Adrenal gland (tissue), 12 donors: ENCODE data around the gene SPTAN1. TPM values are rescaled to one million over a fixed set of nuclear protein-coding genes. Genes with fewer than 3 reads are reported as not detected.

ENCODE experiments used
- DNase-seq, 7 donors: peaks; one replicate each; pipeline ENCODE4 v3.0.0-alpha.2; 2019 to 2020
- H3K27ac ChIP-seq, 5 donors: fragments of 200-600 bp; sonication (generic) in 4 of 5; 1 replicate in 3 of 5; 2 replicates in 2 of 5; pipeline versions ENCODE4 v1.5.1 to v1.8.0; 2016 to 2020; ENCODE audit warnings: mild to moderate bottlenecking in 1 of 5
- H3K27me3 ChIP-seq: fragments of 200-600 bp; 2 replicates; pipeline ENCODE4 v1.8.0; 2021
- H3K36me3 ChIP-seq, 2 donors: fragments of 200-600 bp; replicated peaks in 1 of 2; 1 replicate in 1 of 2; 2 replicates in 1 of 2; pipeline versions ENCODE4 v1.5.1 to v1.8.0; 2018 to 2022
- H3K4me1 ChIP-seq, 2 donors: fragments of 200-600 bp; replicated peaks in 1 of 2; 1 replicate in 1 of 2; 2 replicates in 1 of 2; pipeline versions ENCODE4 v1.5.1 to v1.8.0; 2018 to 2021
- H3K4me3 ChIP-seq, 4 donors: fragments of 200-600 bp; sonication (generic) in 3 of 4; one replicate each; pipeline ENCODE4 v1.5.1; 2016 to 2018
- H3K9me3 ChIP-seq, 3 donors: fragments of 200-600 bp; sonication (generic) in 1 of 3; replicated peaks in 1 of 3; 1 replicate in 2 of 3; 2 replicates in 1 of 3; pipeline versions ENCODE4 v1.5.1 to v1.8.0; 2016 to 2021
- CTCF ChIP-seq, 6 experiments: fragments of 450-650 bp in 4 of 6; fragments of 200-600 bp in 2 of 6; sonication (generic) in 1 of 6; IDR thresholded peaks; 1 replicate in 5 of 6; 2 replicates in 1 of 6; pipeline versions ENCODE4 v1.5.1 to v1.8.0; 2016 to 2021; ENCODE audit warnings: antibody characterized with exemption in 6 of 6, mild to moderate bottlenecking in 2 of 6, moderate library complexity in 1 of 6
- POLR2A ChIP-seq, 2 donors: fragments of 450-650 bp; IDR thresholded peaks; one replicate each; pipeline ENCODE4 v1.6.1; 2017; ENCODE audit warnings: antibody characterized with exemption in 2 of 2, mild to moderate bottlenecking in 2 of 2, moderate library complexity in 1 of 2
- WGBS, 4 donors: extraction: QIAGEN DNeasy Blood & Tissue Kit in 2 of 4; methylation state at CpG; one replicate each; pipeline versions ENCODE4 v1.1.5 to v1.1.7; 2013 to 2017; 5-methylcytosine and 5-hydroxymethylcytosine counted together
- intact Hi-C, 2 donors: fragments of 100-400 bp; cut with DNase I; formaldehyde crosslinking; loops; one replicate each; pipeline versions ENCODE4 v1.14.1 to v1.15.0; 2022 to 2023
- polyA plus RNA-seq, 3 donors: library from polyadenylated mRNA; stranded (reverse); fragments of 200-250 nt in 2 of 3; fragments of 350-450 nt in 1 of 3; fragmentation: Illumina TruSeq in 1 of 3; extraction: RNeasy Lipid Tissue Mini Kit (QIAGEN cat#74804) in 1 of 3; gene quantifications; one replicate each; pipeline ENCODE4 v1.2.3, GENCODE V29; 2013 to 2014
- total RNA-seq, 9 donors: library from RNA; depleted of rRNA in 4 of 9; stranded (reverse); fragments of >200 nt in 4 of 9; fragments of 120-200 nt in 1 of 9; fragmentation: NEBNext Ultra II Directional in 1 of 9; extraction: Animal tissue kit (Norgen Biotek cat#: 25700) in 1 of 9; gene quantifications; one replicate each; pipeline versions ENCODE4 v1.1.0 to v1.2.4, GENCODE V29; 2013 to 2023
- donor health status: healthy with polysubstance abuse.
- donor health status: Bipolar disorder and iron deficiency.
- donor health status: DM: yes; HTN: yes; CAD: no.
- donor health status: DM: no; HTN: no; CAD: no.
- donor health status: DM: no; HTN: no; CAD: no.
- donor health status: DM: yes; HTN: yes; CAD: no.

The SPTAN1 gene
- total and polyA plus RNA-seq, 12 donors, result 136 to 316 (median 227) TPM

DNA sequence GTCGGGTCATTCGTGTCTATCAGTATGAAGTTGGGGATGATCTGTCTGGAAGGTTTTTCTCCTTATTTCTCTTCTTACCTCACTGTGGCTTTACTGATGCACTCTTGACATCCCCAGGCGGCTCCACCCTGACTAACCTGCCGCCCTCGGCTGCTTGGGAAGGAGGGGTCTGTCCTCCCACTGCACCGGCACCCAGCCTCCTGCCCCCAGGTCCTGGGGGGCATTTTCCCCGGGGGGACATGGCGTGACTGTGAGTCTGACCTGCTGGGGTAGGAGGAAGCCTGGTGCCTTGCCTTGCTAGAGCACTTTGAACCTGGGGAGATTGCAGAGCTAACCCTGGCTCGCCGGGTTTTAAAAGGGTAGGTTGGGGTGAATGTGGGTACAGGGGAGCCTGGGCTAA is 76.7 kb downstream of the SPTAN1 start:
- intact Hi-C loops, result no loop called here
- H3K36me3 ChIP-seq, result peaks cover 0 to 99% of the 10 kb centered on the region in 2 donors
- 89 to 91% (median 91%) methylated on average over 6 to 10 of the region's 10 CpGs for WGBS, 4 donors

GRCh38 chr9:128629852-128630545 is 77.6 kb downstream of the SPTAN1 start:
- no peak for TF ChIP-seq CTCF (IDR thresholded peaks at IDR 0.05)
- no peak for TF ChIP-seq POLR2A (IDR thresholded peaks at IDR 0.05)
- WGBS, 4 donors, result 65 to 69% (median 68%) methylated on average over 6 to 9 of the region's 9 CpGs
- Histone ChIP-seq H3K9me3 (no peaks in the 10 kb centered on the region), H3K27ac (peak overlapping the region in 1 of 5 donors; percentile 65), H3K36me3 (peaks cover 0 to 98% of the 10 kb centered on the region in 2 donors), H3K27me3 (no peaks in the 10 kb centered on the region), H3K4me1 (peaks cover 31 to 33% of the 10 kb centered on the region in 2 donors), H3K4me3 (no peak overlapping the region)
- intact Hi-C loops, result no loop called here
- DNase-seq, result peak in 1 of 7 donors; percentile 15

More for the DNA sequence above, 76.7 kb downstream of the SPTAN1 start:
- Histone ChIP-seq H3K4me1 (peaks cover 27 to 29% of the 10 kb centered on the region in 2 donors), H3K27ac (peak overlapping the region in 3 of 5 donors; percentile 65 to 86 (median 74)), H3K27me3 (no peaks in the 10 kb centered on the region), H3K4me3 (no peak overlapping the region), H3K9me3 (no peaks in the 10 kb centered on the region)
- no peak for DNase-seq
- TF ChIP-seq CTCF (IDR thresholded peaks at IDR 0.05) (no peak), POLR2A (IDR thresholded peaks at IDR 0.05) (no peak)

- peaks cover 0 to 82% of the 10 kb centered on the region in 2 donors for H3K36me3 ChIP-seq
- DNase-seq, result peak in 1 of 7 donors; percentile 9
These were observed 79.2 kb downstream of the SPTAN1 start for GRCh38 chr9:128631636-128632035.

GRCh38 chr9:128632066-128632465 is 79.7 kb downstream of the SPTAN1 start:
- TF ChIP-seq CTCF (IDR thresholded peaks at IDR 0.05) (no peak), POLR2A (IDR thresholded peaks at IDR 0.05) (no peak)
- WGBS, 4 donors, result 90 to 95% (median 93%) methylated on average over 2 to 10 of the region's 10 CpGs
- H3K4me1 ChIP-seq, result peaks cover 25 to 43% of the 10 kb centered on the region in 2 donors
- intact Hi-C loops, result no loop called here
- peak in 1 of 7 donors; percentile 22 for DNase-seq
- H3K9me3 ChIP-seq, result no peaks in the 10 kb centered on the region
- H3K36me3 ChIP-seq, result peaks cover 0 to 77% of the 10 kb centered on the region in 2 donors
- H3K27ac ChIP-seq, result no peak overlapping the region
- H3K4me3 ChIP-seq, result no peak overlapping the region
- H3K27me3 ChIP-seq, result no peaks in the 10 kb centered on the region

More at GRCh38 chr9:128631636-128632035, 79.2 kb downstream of the SPTAN1 start:
- no peaks in the 10 kb centered on the region for H3K9me3 ChIP-seq
- 91 to 95% (median 93%) methylated on average over 9 of the region's 9 CpGs for WGBS, 4 donors
- no peak for TF ChIP-seq CTCF (IDR thresholded peaks at IDR 0.05)
- TF ChIP-seq POLR2A (IDR thresholded peaks at IDR 0.05), result no peak
- intact Hi-C loops, result no loop called here
- H3K27ac ChIP-seq, result peak overlapping the region in 1 of 5 donors; percentile 2
- peaks cover 25 to 41% of the 10 kb centered on the region in 2 donors for H3K4me1 ChIP-seq
- no peak overlapping the region for H3K4me3 ChIP-seq
- H3K27me3 ChIP-seq, result no peaks in the 10 kb centered on the region
